HEK293 (cell line): ENCODE measurements around the gene CETN3.

ENCODE experiments used
- KLF16 ChIP-seq: fragments of 450-650 bp; formaldehyde crosslinking; IDR thresholded peaks from 2 replicates; pipeline ENCODE4 v1.5.1; 2017; ENCODE audit warnings: missing biosample characterization, missing genetic modification characterization
- RBAK ChIP-seq: fragments of 450-650 bp; formaldehyde crosslinking; IDR thresholded peaks from 2 replicates; pipeline ENCODE4 v1.5.1; 2016; ENCODE audit warnings: missing biosample characterization, missing genetic modification characterization
- SCRT2 ChIP-seq: fragments of 450-650 bp; formaldehyde crosslinking; IDR thresholded peaks from 2 replicates; pipeline ENCODE4 v1.5.1; 2016; ENCODE audit warnings: missing biosample characterization, missing genetic modification characterization
- YY1 ChIP-seq: fragments of 450-650 bp; formaldehyde crosslinking; IDR thresholded peaks from 2 replicates; pipeline ENCODE4 v1.5.1; 2018; ENCODE audit warnings: missing biosample characterization, missing genetic modification characterization
- ZFHX2 ChIP-seq: fragments of 450-650 bp; formaldehyde crosslinking; conservative IDR thresholded peaks from 2 replicates; pipeline ENCODE4 v1.5.1; 2016; ENCODE audit warnings: missing biosample characterization, missing genetic modification characterization
- ZNF10 ChIP-seq: fragments of 450-650 bp; formaldehyde crosslinking; IDR thresholded peaks from 2 replicates; pipeline ENCODE4 v1.5.1; 2017; ENCODE audit warnings: missing biosample characterization, missing genetic modification characterization
- ZNF169 ChIP-seq: fragments of 450-650 bp; formaldehyde crosslinking; IDR thresholded peaks from 2 replicates; pipeline ENCODE4 v1.5.1; 2016; ENCODE audit warnings: missing biosample characterization, missing genetic modification characterization
- ZNF184 ChIP-seq: fragments of 450-650 bp; IDR thresholded peaks from 2 replicates; pipeline ENCODE4 v1.5.1; 2018; ENCODE audit warnings: missing biosample characterization, mild to moderate bottlenecking, missing genetic modification characterization
- ZNF202 ChIP-seq: fragments of 450-650 bp; formaldehyde crosslinking; IDR thresholded peaks from 2 replicates; pipeline ENCODE4 v1.5.1; 2016; ENCODE audit warnings: missing biosample characterization, missing genetic modification characterization, borderline replicate concordance
- ZNF214 ChIP-seq: fragments of 450-650 bp; formaldehyde crosslinking; IDR thresholded peaks from 2 replicates; pipeline ENCODE4 v1.5.1; 2017; ENCODE audit warnings: missing biosample characterization, mild to moderate bottlenecking, missing genetic modification characterization, borderline replicate concordance
- ZNF302 ChIP-seq: fragments of 450-650 bp; formaldehyde crosslinking; IDR thresholded peaks from 2 replicates; pipeline ENCODE4 v1.5.1; 2016; ENCODE audit warnings: missing biosample characterization, missing genetic modification characterization, low read depth
- ZNF549 ChIP-seq: fragments of 450-650 bp; IDR thresholded peaks from 2 replicates; pipeline ENCODE4 v1.5.1; 2018; ENCODE audit warnings: missing biosample characterization, missing genetic modification characterization, mild to moderate bottlenecking, inconsistent platforms, moderate library complexity
- ZNF600 ChIP-seq: fragments of 450-650 bp; formaldehyde crosslinking; IDR thresholded peaks from 2 replicates; pipeline ENCODE4 v1.5.1; 2016; ENCODE audit warnings: missing biosample characterization, missing genetic modification characterization
- ZNF626 ChIP-seq: fragments of 450-650 bp; sonication (Bioruptor Pico); formaldehyde crosslinking; IDR thresholded peaks from 2 replicates; pipeline ENCODE4 v1.5.1; 2018; ENCODE audit warnings: missing biosample characterization, missing genetic modification characterization, inconsistent platforms
- ZNF701 ChIP-seq: fragments of 450-650 bp; formaldehyde crosslinking; IDR thresholded peaks from 2 replicates; pipeline ENCODE4 v1.5.1; 2016; ENCODE audit warnings: missing biosample characterization, missing genetic modification characterization
- ZNF792 ChIP-seq: fragments of 450-650 bp; formaldehyde crosslinking; IDR thresholded peaks from 2 replicates; pipeline ENCODE4 v1.5.1; 2016; ENCODE audit warnings: missing biosample characterization, missing genetic modification characterization
- ZNF843 ChIP-seq: fragments of 450-650 bp; formaldehyde crosslinking; IDR thresholded peaks from 2 replicates; pipeline ENCODE4 v1.5.1; 2016; ENCODE audit warnings: missing biosample characterization, missing genetic modification characterization
- ZSCAN16 ChIP-seq: fragments of 450-650 bp; formaldehyde crosslinking; IDR thresholded peaks from 2 replicates; pipeline ENCODE4 v1.5.1; 2016; ENCODE audit warnings: missing biosample characterization, missing genetic modification characterization
- ZSCAN4 ChIP-seq: fragments of 450-650 bp; formaldehyde crosslinking; IDR thresholded peaks from 2 replicates; pipeline ENCODE4 v1.5.1; 2017; ENCODE audit warnings: missing biosample characterization, missing genetic modification characterization
- TF ChIP-seq, protein P1 (sequence below): fragments of 450-650 bp; formaldehyde crosslinking; IDR thresholded peaks from 2 replicates; pipeline ENCODE4 v1.5.1; 2016; ENCODE audit warnings: missing biosample characterization, missing genetic modification characterization
- TF ChIP-seq, protein P2 (sequence below): fragments of 450-650 bp; formaldehyde crosslinking; IDR thresholded peaks from 2 replicates; pipeline ENCODE4 v1.5.1; 2016; ENCODE audit warnings: missing biosample characterization, missing genetic modification characterization
- TF ChIP-seq, protein P3 (sequence below): fragments of 450-650 bp; IDR thresholded peaks from 2 replicates; pipeline ENCODE4 v1.5.1; 2018; ENCODE audit warnings: missing biosample characterization, mild to moderate bottlenecking, missing genetic modification characterization
- TF ChIP-seq, protein P4 (sequence below): fragments of 450-650 bp; formaldehyde crosslinking; IDR thresholded peaks from 2 replicates; pipeline ENCODE4 v1.5.1; 2016; ENCODE audit warnings: missing biosample characterization, missing genetic modification characterization
- TF ChIP-seq, protein P5 (sequence below): fragments of 450-650 bp; formaldehyde crosslinking; IDR thresholded peaks from 2 replicates; pipeline ENCODE4 v1.5.1; 2016; ENCODE audit warnings: missing biosample characterization, missing genetic modification characterization
- TF ChIP-seq, protein P6 (sequence below): fragments of 450-650 bp; formaldehyde crosslinking; IDR thresholded peaks from 2 replicates; pipeline ENCODE4 v1.5.1; 2017; ENCODE audit warnings: missing biosample characterization, missing genetic modification characterization

CETN3 gene

GRCh38 chr5:90410178-90410762 is 714 bp upstream of the CETN3 start (continued):
- TF ChIP-seq, protein P1, sequence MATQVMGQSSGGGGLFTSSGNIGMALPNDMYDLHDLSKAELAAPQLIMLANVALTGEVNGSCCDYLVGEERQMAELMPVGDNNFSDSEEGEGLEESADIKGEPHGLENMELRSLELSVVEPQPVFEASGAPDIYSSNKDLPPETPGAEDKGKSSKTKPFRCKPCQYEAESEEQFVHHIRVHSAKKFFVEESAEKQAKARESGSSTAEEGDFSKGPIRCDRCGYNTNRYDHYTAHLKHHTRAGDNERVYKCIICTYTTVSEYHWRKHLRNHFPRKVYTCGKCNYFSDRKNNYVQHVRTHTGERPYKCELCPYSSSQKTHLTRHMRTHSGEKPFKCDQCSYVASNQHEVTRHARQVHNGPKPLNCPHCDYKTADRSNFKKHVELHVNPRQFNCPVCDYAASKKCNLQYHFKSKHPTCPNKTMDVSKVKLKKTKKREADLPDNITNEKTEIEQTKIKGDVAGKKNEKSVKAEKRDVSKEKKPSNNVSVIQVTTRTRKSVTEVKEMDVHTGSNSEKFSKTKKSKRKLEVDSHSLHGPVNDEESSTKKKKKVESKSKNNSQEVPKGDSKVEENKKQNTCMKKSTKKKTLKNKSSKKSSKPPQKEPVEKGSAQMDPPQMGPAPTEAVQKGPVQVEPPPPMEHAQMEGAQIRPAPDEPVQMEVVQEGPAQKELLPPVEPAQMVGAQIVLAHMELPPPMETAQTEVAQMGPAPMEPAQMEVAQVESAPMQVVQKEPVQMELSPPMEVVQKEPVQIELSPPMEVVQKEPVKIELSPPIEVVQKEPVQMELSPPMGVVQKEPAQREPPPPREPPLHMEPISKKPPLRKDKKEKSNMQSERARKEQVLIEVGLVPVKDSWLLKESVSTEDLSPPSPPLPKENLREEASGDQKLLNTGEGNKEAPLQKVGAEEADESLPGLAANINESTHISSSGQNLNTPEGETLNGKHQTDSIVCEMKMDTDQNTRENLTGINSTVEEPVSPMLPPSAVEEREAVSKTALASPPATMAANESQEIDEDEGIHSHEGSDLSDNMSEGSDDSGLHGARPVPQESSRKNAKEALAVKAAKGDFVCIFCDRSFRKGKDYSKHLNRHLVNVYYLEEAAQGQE = peak; percentile 63; the same call in 1 of the 2 replicates
- TF ChIP-seq SCRT2 (tag by site-specific recombination) (no peak), ZNF626 (no peak), KLF16 (no peak), ZNF10 (no peak), ZNF792 (no peak), ZNF184 (tag by site-specific recombination) (no peak), RBAK (no peak), ZSCAN4 (tag by site-specific recombination) (no peak), ZNF701 (tag by site-specific recombination) (no peak), ZNF202 (tag by site-specific recombination) (no peak), ZFHX2 (tag by site-specific recombination) (no peak), ZNF843 (no peak), ZNF302 (tag by site-specific recombination) (no peak), ZNF600 (tag by site-specific recombination) (peak; percentile 38), YY1 (tag by site-specific recombination) (no peak), ZNF549 (tag by site-specific recombination) (no peak), ZNF169 (no peak), ZNF214 (tag by site-specific recombination) (no peak), ZSCAN16 (tag by site-specific recombination) (no peak)
- TF ChIP-seq, protein P2, sequence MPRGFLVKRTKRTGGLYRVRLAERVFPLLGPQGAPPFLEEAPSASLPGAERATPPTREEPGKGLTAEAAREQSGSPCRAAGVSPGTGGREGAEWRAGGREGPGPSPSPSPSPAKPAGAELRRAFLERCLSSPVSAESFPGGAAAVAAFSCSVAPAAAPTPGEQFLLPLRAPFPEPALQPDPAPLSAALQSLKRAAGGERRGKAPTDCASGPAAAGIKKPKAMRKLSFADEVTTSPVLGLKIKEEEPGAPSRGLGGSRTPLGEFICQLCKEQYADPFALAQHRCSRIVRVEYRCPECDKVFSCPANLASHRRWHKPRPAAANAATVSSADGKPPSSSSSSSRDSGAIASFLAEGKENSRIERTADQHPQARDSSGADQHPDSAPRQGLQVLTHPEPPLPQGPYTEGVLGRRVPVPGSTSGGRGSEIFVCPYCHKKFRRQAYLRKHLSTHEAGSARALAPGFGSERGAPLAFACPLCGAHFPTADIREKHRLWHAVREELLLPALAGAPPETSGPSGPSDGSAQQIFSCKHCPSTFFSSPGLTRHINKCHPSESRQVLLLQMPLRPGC (tag by site-specific recombination) = 0 out of 2 replicates have a peak, but pooled peaks have one; percentile 18
- TF ChIP-seq, protein P3, sequence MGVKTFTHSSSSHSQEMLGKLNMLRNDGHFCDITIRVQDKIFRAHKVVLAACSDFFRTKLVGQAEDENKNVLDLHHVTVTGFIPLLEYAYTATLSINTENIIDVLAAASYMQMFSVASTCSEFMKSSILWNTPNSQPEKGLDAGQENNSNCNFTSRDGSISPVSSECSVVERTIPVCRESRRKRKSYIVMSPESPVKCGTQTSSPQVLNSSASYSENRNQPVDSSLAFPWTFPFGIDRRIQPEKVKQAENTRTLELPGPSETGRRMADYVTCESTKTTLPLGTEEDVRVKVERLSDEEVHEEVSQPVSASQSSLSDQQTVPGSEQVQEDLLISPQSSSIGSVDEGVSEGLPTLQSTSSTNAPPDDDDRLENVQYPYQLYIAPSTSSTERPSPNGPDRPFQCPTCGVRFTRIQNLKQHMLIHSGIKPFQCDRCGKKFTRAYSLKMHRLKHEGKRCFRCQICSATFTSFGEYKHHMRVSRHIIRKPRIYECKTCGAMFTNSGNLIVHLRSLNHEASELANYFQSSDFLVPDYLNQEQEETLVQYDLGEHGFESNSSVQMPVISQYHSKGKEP (tag by site-specific recombination) = no peak
- TF ChIP-seq, protein P4, sequence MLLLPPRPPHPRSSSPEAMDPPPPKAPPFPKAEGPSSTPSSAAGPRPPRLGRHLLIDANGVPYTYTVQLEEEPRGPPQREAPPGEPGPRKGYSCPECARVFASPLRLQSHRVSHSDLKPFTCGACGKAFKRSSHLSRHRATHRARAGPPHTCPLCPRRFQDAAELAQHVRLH (tag by site-specific recombination) = peak; percentile 64; the same call in 1 of the 2 replicates
- TF ChIP-seq, protein P5, sequence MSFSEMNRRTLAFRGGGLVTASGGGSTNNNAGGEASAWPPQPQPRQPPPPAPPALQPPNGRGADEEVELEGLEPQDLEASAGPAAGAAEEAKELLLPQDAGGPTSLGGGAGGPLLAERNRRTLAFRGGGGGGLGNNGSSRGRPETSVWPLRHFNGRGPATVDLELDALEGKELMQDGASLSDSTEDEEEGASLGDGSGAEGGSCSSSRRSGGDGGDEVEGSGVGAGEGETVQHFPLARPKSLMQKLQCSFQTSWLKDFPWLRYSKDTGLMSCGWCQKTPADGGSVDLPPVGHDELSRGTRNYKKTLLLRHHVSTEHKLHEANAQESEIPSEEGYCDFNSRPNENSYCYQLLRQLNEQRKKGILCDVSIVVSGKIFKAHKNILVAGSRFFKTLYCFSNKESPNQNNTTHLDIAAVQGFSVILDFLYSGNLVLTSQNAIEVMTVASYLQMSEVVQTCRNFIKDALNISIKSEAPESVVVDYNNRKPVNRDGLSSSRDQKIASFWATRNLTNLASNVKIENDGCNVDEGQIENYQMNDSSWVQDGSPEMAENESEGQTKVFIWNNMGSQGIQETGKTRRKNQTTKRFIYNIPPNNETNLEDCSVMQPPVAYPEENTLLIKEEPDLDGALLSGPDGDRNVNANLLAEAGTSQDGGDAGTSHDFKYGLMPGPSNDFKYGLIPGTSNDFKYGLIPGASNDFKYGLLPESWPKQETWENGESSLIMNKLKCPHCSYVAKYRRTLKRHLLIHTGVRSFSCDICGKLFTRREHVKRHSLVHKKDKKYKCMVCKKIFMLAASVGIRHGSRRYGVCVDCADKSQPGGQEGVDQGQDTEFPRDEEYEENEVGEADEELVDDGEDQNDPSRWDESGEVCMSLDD (tag by site-specific recombination) = no peak
- TF ChIP-seq, protein P6, sequence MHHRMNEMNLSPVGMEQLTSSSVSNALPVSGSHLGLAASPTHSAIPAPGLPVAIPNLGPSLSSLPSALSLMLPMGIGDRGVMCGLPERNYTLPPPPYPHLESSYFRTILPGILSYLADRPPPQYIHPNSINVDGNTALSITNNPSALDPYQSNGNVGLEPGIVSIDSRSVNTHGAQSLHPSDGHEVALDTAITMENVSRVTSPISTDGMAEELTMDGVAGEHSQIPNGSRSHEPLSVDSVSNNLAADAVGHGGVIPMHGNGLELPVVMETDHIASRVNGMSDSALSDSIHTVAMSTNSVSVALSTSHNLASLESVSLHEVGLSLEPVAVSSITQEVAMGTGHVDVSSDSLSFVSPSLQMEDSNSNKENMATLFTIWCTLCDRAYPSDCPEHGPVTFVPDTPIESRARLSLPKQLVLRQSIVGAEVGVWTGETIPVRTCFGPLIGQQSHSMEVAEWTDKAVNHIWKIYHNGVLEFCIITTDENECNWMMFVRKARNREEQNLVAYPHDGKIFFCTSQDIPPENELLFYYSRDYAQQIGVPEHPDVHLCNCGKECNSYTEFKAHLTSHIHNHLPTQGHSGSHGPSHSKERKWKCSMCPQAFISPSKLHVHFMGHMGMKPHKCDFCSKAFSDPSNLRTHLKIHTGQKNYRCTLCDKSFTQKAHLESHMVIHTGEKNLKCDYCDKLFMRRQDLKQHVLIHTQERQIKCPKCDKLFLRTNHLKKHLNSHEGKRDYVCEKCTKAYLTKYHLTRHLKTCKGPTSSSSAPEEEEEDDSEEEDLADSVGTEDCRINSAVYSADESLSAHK (tag by site-specific recombination) = 0 out of 2 replicates have a peak, but pooled peaks have one; percentile 35
